HCT116 (cell line): Measurements from ENCODE around the gene MTA1. TPM values are rescaled to one million over a fixed set of nuclear protein-coding genes. Genes with fewer than 3 reads are reported as not detected.

Experiments
- ATAC-seq: fragments of 200-7000 bp; cut with Tn5 transposase; 2 replicates; pipeline ENCODE4 v1.9.1; 2020; ENCODE audit warnings: mild to moderate bottlenecking, moderate library complexity
- BruUV-seq: library from RNA; stranded (reverse); fragments of 400-500 nt; replicated peaks from 2 replicates; lab custom pipeline; 2021; lab: Mats Ljungman, UMichigan
- CTCF ChIA-PET: fragments of 300-600 bp; sonication (Branson Sonifier 250); formaldehyde crosslinking; loops from one replicate; lab custom pipeline; 2021; ENCODE audit warnings: antibody characterized with exemption; lab: Charles Lee
- POLR2A ChIA-PET: fragments of 300-600, 350-600 bp; sonication (Branson Sonifier 250); formaldehyde crosslinking; loops from one replicate; lab custom pipeline; 2021; ENCODE audit warnings: antibody characterized with exemption; lab: Charles Lee
- RAD21 ChIA-PET, 2 experiments: fragments of 300-600 bp; sonication (Branson Sonifier 250); formaldehyde crosslinking; loops; one replicate each; lab custom pipeline; 2023; ENCODE audit warnings: low total read pairs in 2 of 2; ENCODE audit not compliant: uncharacterized antibody in 2 of 2, unreplicated experiment in 2 of 2, low non-redundant PET in 1 of 2; lab: Charles Lee
- DNase-seq: peaks from one replicate; pipeline ENCODE4 v3.0.0-alpha.2; 2010; ENCODE audit warnings: low read depth, low spot score
- H2AFZ ChIP-seq: fragments of 200-600 bp; shearing (Covaris generic), sonication (generic); 2 replicates; pipeline ENCODE4 v1.6.1; 2017; ENCODE audit warnings: low read depth, mixed run types, mixed read lengths, antibody characterized with exemption, low read length; ENCODE audit not compliant: poor library complexity, severe bottlenecking
- H3K27ac ChIP-seq: 2 replicates; pipeline ENCODE4 v1.5.1; 2012; ENCODE audit warnings: low read depth, low read length
- H3K27me3 ChIP-seq: fragments of 200-600 bp; sonication (generic); 2 replicates; pipeline ENCODE4 v1.6.1; 2016; ENCODE audit warnings: mixed run types, low read length, mixed read lengths; ENCODE audit not compliant: insufficient read depth
- H3K36me3 ChIP-seq, 2 experiments: fragments of 200-500 bp in 1 of 2; fragments of 200-600 bp in 1 of 2; sonication (Bioruptor generic) in 1 of 2; sonication (generic) in 1 of 2; 2 replicates each; pipeline versions ENCODE4 v1.5.1 to v1.6.1; 2014 to 2016; ENCODE audit warnings: low read length in 2 of 2, inconsistent platforms in 1 of 2, mixed read lengths in 1 of 2, mixed run types in 1 of 2; ENCODE audit not compliant: insufficient read depth in 2 of 2, control insufficient read depth in 1 of 2
- H3K4me1 ChIP-seq, 2 experiments: fragments of 200-600 bp in 1 of 2; sonication (generic) in 1 of 2; 2 replicates each; pipeline versions ENCODE4 v1.5.1 to v1.6.1; 2012 to 2017; ENCODE audit warnings: low read length in 2 of 2, inconsistent platforms in 1 of 2, mild to moderate bottlenecking in 1 of 2, mixed read lengths in 1 of 2, mixed run types in 1 of 2, moderate library complexity in 1 of 2; ENCODE audit not compliant: insufficient read depth in 2 of 2, control insufficient read depth in 1 of 2
- H3K4me2 ChIP-seq: fragments of 200-600 bp; sonication (generic); 2 replicates; pipeline ENCODE4 v1.6.1; 2017; ENCODE audit warnings: mixed run types, low read length, mixed read lengths
- H3K4me3 ChIP-seq, 2 experiments: fragments of 200-600 bp in 1 of 2; sonication (generic) in 1 of 2; replicated peaks in 1 of 2; 2 replicates each; pipeline ENCODE4 v1.5.1; 2011 to 2016; ENCODE audit warnings: low read length in 2 of 2, control low read depth in 1 of 2, low read depth in 1 of 2, mild to moderate bottlenecking in 1 of 2, mixed read lengths in 1 of 2, mixed run types in 1 of 2
- H3K79me2 ChIP-seq: fragments of 200-600 bp; sonication (generic); 2 replicates; pipeline ENCODE4 v1.6.1; 2017; ENCODE audit warnings: mild to moderate bottlenecking, mixed run types, low read length, moderate library complexity, mixed read lengths; ENCODE audit not compliant: insufficient read depth
- H3K9ac ChIP-seq: fragments of 200-600 bp; sonication (generic); 2 replicates; pipeline ENCODE4 v1.6.1; 2016; ENCODE audit warnings: low read length, mixed read lengths
- H3K9me2 ChIP-seq: fragments of 200-600 bp; sonication (generic), shearing (Covaris generic); 2 replicates; pipeline ENCODE4 v1.6.1; 2017; ENCODE audit warnings: mixed run types, mild to moderate bottlenecking, moderate library complexity; ENCODE audit not compliant: insufficient read depth
- H3K9me3 ChIP-seq, 2 experiments: fragments of 200-500 bp in 1 of 2; fragments of 200-600 bp in 1 of 2; sonication (Bioruptor generic) in 1 of 2; sonication (generic) in 1 of 2; 2 replicates each; pipeline ENCODE4 v1.6.1; 2014 to 2017; ENCODE audit warnings: low read length in 2 of 2, mixed read lengths in 2 of 2, inconsistent platforms in 1 of 2, low read depth in 1 of 2, mild to moderate bottlenecking in 1 of 2, mixed run types in 1 of 2, moderate library complexity in 1 of 2; ENCODE audit not compliant: control insufficient read depth in 1 of 2, insufficient read depth in 1 of 2
- H4K20me1 ChIP-seq: fragments of 200-600 bp; sonication (generic), shearing (Covaris generic); 2 replicates; pipeline ENCODE4 v1.6.1; 2017; ENCODE audit warnings: mixed run types, mild to moderate bottlenecking, moderate library complexity; ENCODE audit not compliant: insufficient read depth
- EGR1 ChIP-seq: IDR thresholded peaks from 2 replicates; pipeline ENCODE4 v1.6.1; 2012; ENCODE audit warnings: low read depth
- ELF1 ChIP-seq: IDR thresholded peaks from 2 replicates; pipeline ENCODE4 v1.6.1; 2012; ENCODE audit warnings: low read depth, borderline replicate concordance
- EZH2 ChIP-seq: fragments of 200-600 bp; sonication (generic); IDR thresholded peaks from 2 replicates; pipeline ENCODE4 v1.6.1; 2017; ENCODE audit warnings: antibody characterized with exemption, mixed run types
- EZH2phosphoT487 ChIP-seq: fragments of 200-600 bp; IDR thresholded peaks from 2 replicates; pipeline ENCODE4 v1.6.1; 2018; ENCODE audit warnings: antibody characterized with exemption, borderline replicate concordance
- POLR2A ChIP-seq: IDR thresholded peaks from 2 replicates; pipeline ENCODE4 v1.7.0; 2011; ENCODE audit warnings: borderline replicate concordance; ENCODE audit not compliant: insufficient read depth, insufficient read length; ENCODE audit errors: extremely low read depth
- SIN3A ChIP-seq: IDR thresholded peaks from 2 replicates; pipeline ENCODE4 v1.6.1; 2012; ENCODE audit warnings: low read depth
- SRF ChIP-seq: IDR thresholded peaks from 2 replicates; pipeline ENCODE4 v1.6.1; 2012; ENCODE audit warnings: low read depth
- TCF7L2 ChIP-seq: IDR thresholded peaks from 2 replicates; pipeline ENCODE4 v1.7.0; 2011; ENCODE audit warnings: borderline replicate concordance, inconsistent platforms; ENCODE audit not compliant: insufficient read depth, insufficient read length; ENCODE audit errors: extremely low read depth
- ZNF274 ChIP-seq: fragments of 200-500 bp; sonication (Bioruptor generic); IDR thresholded peaks from 2 replicates; pipeline ENCODE4 v1.6.1; 2014; ENCODE audit warnings: mild to moderate bottlenecking, low read depth, low read length, inconsistent platforms
- intact Hi-C: fragments of 100-400 bp; cut with micrococcal nuclease; formaldehyde crosslinking; loops from 2 replicates; pipeline ENCODE4 v1.10.0; 2022
- total RNA-seq: library from RNA; stranded (reverse); gene quantifications from one replicate; pipeline ENCODE4 v1.2.1, GENCODE V29; 2021; ENCODE audit not compliant: unreplicated experiment
- TF ChIP-seq, protein P1 (sequence below): IDR thresholded peaks from 2 replicates; pipeline ENCODE4 v1.6.1; 2011; ENCODE audit warnings: mild to moderate bottlenecking, low read length, moderate library complexity; ENCODE audit not compliant: insufficient replicate concordance; ENCODE audit errors: extremely low read depth

MTA1 gene
- total RNA-seq, 1 experiment from 2014 or later: 229 TPM

DNA sequence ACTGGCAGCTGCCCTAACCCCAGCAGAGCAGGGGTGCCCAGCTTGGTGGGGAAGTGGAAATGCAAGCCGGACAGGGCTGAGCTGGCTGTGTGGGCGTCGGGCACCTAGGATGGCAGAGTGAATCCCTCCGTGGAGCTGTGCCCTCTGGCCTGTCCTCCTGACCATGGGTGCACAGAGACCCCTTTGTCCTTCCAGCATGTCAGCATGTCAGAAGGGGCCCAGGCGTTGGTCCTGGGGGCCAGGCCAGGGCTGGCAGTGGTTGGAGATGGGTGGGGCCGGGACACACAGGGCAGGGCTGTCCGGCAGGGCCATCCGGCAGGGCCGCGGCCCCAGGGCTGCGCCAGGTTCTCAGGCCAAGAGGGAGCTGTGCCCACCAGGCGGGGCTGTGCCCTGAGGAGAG, 30.1 kb upstream of the MTA1 start:
- Histone ChIP-seq H3K27ac (no peak overlapping the region), H4K20me1 (no peaks in the 10 kb centered on the region), H3K4me3 (no peak overlapping the region), H3K9me3 (no peaks in the 10 kb centered on the region), H3K79me2 (no peaks in the 10 kb centered on the region), H3K4me1 (no peaks in the 10 kb centered on the region), H3K9me2 (no peaks in the 10 kb centered on the region), H3K4me2 (no peak overlapping the region), H2AFZ (no peak overlapping the region), H3K36me3 (no peaks in the 10 kb centered on the region), H3K9ac (no peak overlapping the region), H3K27me3 (no peaks in the 10 kb centered on the region)
- ChIA-PET RAD21 (interaction anchor here in 1 of 2 experiments (0.7 kb wide), 1 partner anchor 54 kb away, joined by 3 read pairs; no protein-coding TSS in a partner anchor), CTCF (interaction anchor here (1.1 kb wide), 1 partner anchor 91 kb away, joined by 3 read pairs; no protein-coding TSS in a partner anchor), POLR2A (no interaction called here)
- DNase-seq (no peak), ATAC-seq (no peak)
- TF ChIP-seq POLR2A: no peak
- no peak for TF ChIP-seq TCF7L2
- TF ChIP-seq EGR1: no peak
- TF ChIP-seq, protein P1, sequence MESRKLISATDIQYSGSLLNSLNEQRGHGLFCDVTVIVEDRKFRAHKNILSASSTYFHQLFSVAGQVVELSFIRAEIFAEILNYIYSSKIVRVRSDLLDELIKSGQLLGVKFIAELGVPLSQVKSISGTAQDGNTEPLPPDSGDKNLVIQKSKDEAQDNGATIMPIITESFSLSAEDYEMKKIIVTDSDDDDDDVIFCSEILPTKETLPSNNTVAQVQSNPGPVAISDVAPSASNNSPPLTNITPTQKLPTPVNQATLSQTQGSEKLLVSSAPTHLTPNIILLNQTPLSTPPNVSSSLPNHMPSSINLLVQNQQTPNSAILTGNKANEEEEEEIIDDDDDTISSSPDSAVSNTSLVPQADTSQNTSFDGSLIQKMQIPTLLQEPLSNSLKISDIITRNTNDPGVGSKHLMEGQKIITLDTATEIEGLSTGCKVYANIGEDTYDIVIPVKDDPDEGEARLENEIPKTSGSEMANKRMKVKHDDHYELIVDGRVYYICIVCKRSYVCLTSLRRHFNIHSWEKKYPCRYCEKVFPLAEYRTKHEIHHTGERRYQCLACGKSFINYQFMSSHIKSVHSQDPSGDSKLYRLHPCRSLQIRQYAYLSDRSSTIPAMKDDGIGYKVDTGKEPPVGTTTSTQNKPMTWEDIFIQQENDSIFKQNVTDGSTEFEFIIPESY: no peak
- no peak for TF ChIP-seq ELF1
- TF ChIP-seq SRF: no peak
- no peak for TF ChIP-seq EZH2phosphoT487
- no peak for TF ChIP-seq EZH2
- no peak for TF ChIP-seq SIN3A
- no peak for TF ChIP-seq ZNF274
- no TSS peak for BruUV-seq
- intact Hi-C loops: no loop called here
